Measurements from ENCODE around the gene EEF2KMT. TPM values are rescaled to one million over a fixed set of nuclear protein-coding genes. Genes with fewer than 3 reads are reported as not detected.
"Not testable (repeated sequence)": the region's sequence is repeated elsewhere in the genome, so short reads cannot be mapped to it uniquely, and the experiment has no call there.

EEF2KMT gene
- total and polyA plus RNA-seq, 2 of the 13 experiments (the other 11 are each of a cell fraction or from before 2014, with no cell fraction given), result 10.7 to 26.9 TPM

GRCh38 chr16:5097470-5098220 is at the start of gene EEF2KMT (continued):
- TF ChIP-seq PRDM10 (CRISPR knock-in tag; IDR thresholded peaks at IDR 0.05; ENCODE audit: low read depth), result 0 out of 2 replicates have a peak, but pooled peaks have one; percentile 15
- TF ChIP-seq ZNF572 (CRISPR knock-in tag; IDR thresholded peaks at IDR 0.05), result peak; percentile 97
- TF ChIP-seq NR2C2 (CRISPR knock-in tag; IDR thresholded peaks at IDR 0.05; ENCODE audit: borderline replicate concordance), result peak; percentile 84
- TF ChIP-seq PAX8 (CRISPR knock-in tag; IDR thresholded peaks at IDR 0.05; ENCODE audit: borderline replicate concordance), result peak; percentile 97
- TF ChIP-seq ZBTB7A (CRISPR knock-in tag; IDR thresholded peaks at IDR 0.05), result peak; percentile 90
- TF ChIP-seq BATF2 (CRISPR knock-in tag; IDR thresholded peaks at IDR 0.05), result peak; percentile 87; the same call in 1 of the 2 replicates
- TF ChIP-seq ZNF18 (CRISPR knock-in tag; IDR thresholded peaks at IDR 0.05; ENCODE audit: insufficient replicate concordance), result peak; percentile 83
- TF ChIP-seq ATF7 (IDR thresholded peaks at IDR 0.05); HNF1A (IDR thresholded peaks at IDR 0.05; ENCODE audit: low read depth); HNF4G (IDR thresholded peaks at IDR 0.05; ENCODE audit: borderline replicate concordance, low read depth, low read length): not testable (repeated sequence)
- TF ChIP-seq ATF7 (CRISPR knock-in tag; IDR thresholded peaks at IDR 0.05), result peak; percentile 83
- TF ChIP-seq HNF1A (CRISPR knock-in tag; IDR thresholded peaks at IDR 0.05; ENCODE audit: borderline replicate concordance), result peak; percentile 78
- TF ChIP-seq GATAD2A (CRISPR knock-in tag; IDR thresholded peaks at IDR 0.05), result 0 out of 2 replicates have a peak, but pooled peaks have one; percentile 7
- TF ChIP-seq ATF6 (CRISPR knock-in tag; conservative IDR thresholded peaks at IDR 0.05), result 0 out of 2 replicates have a peak, but pooled peaks have one; percentile 59
- TF ChIP-seq HNF4G (CRISPR knock-in tag; IDR thresholded peaks at IDR 0.05; ENCODE audit: borderline replicate concordance, low read depth), result peak; percentile 83; the same call in 1 of the 2 replicates
- TF ChIP-seq ZNF790 (CRISPR knock-in tag; IDR thresholded peaks at IDR 0.05; ENCODE audit: borderline replicate concordance), result peak; percentile 65; the same call in 1 of the 2 replicates
